Upper lobe of left lung (tissue), 6 donors: ENCODE results near the gene SZT2. TPM values are rescaled to one million over a fixed set of nuclear protein-coding genes. Genes with fewer than 3 reads are reported as not detected.

Source experiments
- ATAC-seq, 2 donors: fragments of 200-7000 bp; cut with Tn5 transposase; one replicate each; pipeline ENCODE4 v1.9.1; 2022; ENCODE audit warnings: mild to moderate bottlenecking in 2 of 2, moderate library complexity in 2 of 2; ENCODE audit not compliant: low FRiP score in 2 of 2
- DNase-seq, 2 donors: peaks; one replicate each; pipeline ENCODE4 v3.0.0-alpha.2; 2019 to 2020
- H3K27ac ChIP-seq, 4 donors: fragments of 200-600 bp; sonication (generic); one replicate each; pipeline ENCODE4 v1.5.1; 2016 to 2019
- H3K27me3 ChIP-seq, 4 donors: fragments of 200-600 bp; sonication (generic); one replicate each; pipeline ENCODE4 v1.5.1; 2017 to 2019
- H3K36me3 ChIP-seq, 4 donors: fragments of 200-600 bp; sonication (generic); one replicate each; pipeline ENCODE4 v1.5.1; 2016 to 2019
- H3K4me1 ChIP-seq, 4 donors: fragments of 200-600 bp; sonication (generic); one replicate each; pipeline ENCODE4 v1.5.1; 2018 to 2019
- H3K4me3 ChIP-seq, 4 donors: fragments of 200-600 bp; sonication (generic); one replicate each; pipeline ENCODE4 v1.5.1; 2017 to 2019; ENCODE audit warnings: mild to moderate bottlenecking in 2 of 4, moderate library complexity in 1 of 4
- H3K9me3 ChIP-seq, 4 donors: fragments of 200-600 bp; sonication (generic); one replicate each; pipeline ENCODE4 v1.5.1; 2018 to 2019
- CTCF ChIP-seq, 6 experiments: fragments of 450-650 bp in 4 of 6; fragments of 200-600 bp in 2 of 6; sonication (generic) in 2 of 6; IDR thresholded peaks; one replicate each; pipeline ENCODE4 v1.5.1; 2016 to 2019; ENCODE audit warnings: antibody characterized with exemption in 6 of 6
- EP300 ChIP-seq, 4 donors: sonication (generic); formaldehyde crosslinking; IDR thresholded peaks; one replicate each; pipeline ENCODE4 v1.5.1; 2017; ENCODE audit warnings: antibody characterized with exemption in 4 of 4, control low read depth in 2 of 4
- POLR2A ChIP-seq, 4 donors: fragments of 450-650 bp; IDR thresholded peaks; one replicate each; pipeline ENCODE4 v1.5.1; 2016 to 2017; ENCODE audit warnings: antibody characterized with exemption in 4 of 4, mild to moderate bottlenecking in 2 of 4
- POLR2AphosphoS5 ChIP-seq, 2 donors: sonication (generic); formaldehyde crosslinking; IDR thresholded peaks; one replicate each; pipeline ENCODE4 v1.5.1; 2017; ENCODE audit warnings: antibody characterized with exemption in 2 of 2
- WGBS, 2 donors: methylation state at CpG; one replicate each; pipeline ENCODE4 v1.1.5; 2017 to 2018; 5-methylcytosine and 5-hydroxymethylcytosine counted together
- total RNA-seq, 6 donors: library from RNA; depleted of rRNA in 4 of 6; stranded (reverse); fragments of >200 nt in 4 of 6; gene quantifications; one replicate each; pipeline versions ENCODE4 v1.1.0 to v1.2.1, GENCODE V29; 2016 to 2021
- donor health status: DM: no; HTN: no; CAD: no; lungs with moderate emphysema.
- donor health status: DM: no; HTN: yes; CAD: no; lungs with severe emphysema.

The SZT2 gene
- total RNA-seq: 100 to 1,000 TPM in 1 of 6 donors, 10 to 100 TPM in 5; 33.3 to 184 (median 57.0) TPM

GRCh38 chr1:43389326-43390313 is at the start of gene SZT2, which contains the start of gene MED8:
Gene SZT2, plus strand, starts transcription at chr1:43389899. Its CDS starts 70 bp downstream, at chr1:43389969.
Gene MED8, minus strand, starts transcription at chr1:43389800. Its CDS starts 36 bp downstream, at chr1:43389764.
- ATAC-seq (peak; percentile 97 to 99), DNase-seq (peak; percentile 94 to 97)
- Histone ChIP-seq H3K36me3 (peaks cover 12 to 33% (median 25%) of the 10 kb centered on the region in 4 donors), H3K27me3 (no peaks in the 10 kb centered on the region), H3K9me3 (no peaks in the 10 kb centered on the region), H3K4me1 (peaks cover 22 to 31% (median 26%) of the 10 kb centered on the region in 4 donors), H3K4me3 (peak within 1 kb of the TSS; percentile 77 to 89 (median 86)), H3K27ac (peak within 1 kb of the TSS; percentile 84 to 95 (median 90))
- peak; percentile 92 to 94 for TF ChIP-seq POLR2AphosphoS5 (IDR thresholded peaks at IDR 0.05)
- TF ChIP-seq EP300 (IDR thresholded peaks at IDR 0.05): no peak
- no peak for TF ChIP-seq CTCF (IDR thresholded peaks at IDR 0.05)
- peak; percentile 37 to 91 (median 66) for TF ChIP-seq POLR2A (IDR thresholded peaks at IDR 0.05)
- 0% methylated on average over 39 to 57 of the region's 65 CpGs for WGBS, 2 donors

- no peak for ATAC-seq
- WGBS, 2 donors: 73 to 76% methylated on average over 1 of the region's 1 CpG
- peaks cover 0 to 13% (median 8%) of the 10 kb centered on the region in 4 donors for H3K4me1 ChIP-seq
- H3K36me3 ChIP-seq: no peaks in the 10 kb centered on the region
- H3K4me3 ChIP-seq: no peak overlapping the region
- H3K9me3 ChIP-seq: no peaks in the 10 kb centered on the region
- DNase-seq: no peak
- no peak overlapping the region for H3K27ac ChIP-seq
- H3K27me3 ChIP-seq: no peaks in the 10 kb centered on the region
- no peak for TF ChIP-seq POLR2AphosphoS5 (IDR thresholded peaks at IDR 0.05)
- TF ChIP-seq POLR2A (IDR thresholded peaks at IDR 0.05): no peak
- no peak for TF ChIP-seq EP300 (IDR thresholded peaks at IDR 0.05)
- no peak for TF ChIP-seq CTCF (IDR thresholded peaks at IDR 0.05)
Observed at GRCh38 chr1:43340559-43340958, 49.1 kb upstream of the SZT2 start.

DNA sequence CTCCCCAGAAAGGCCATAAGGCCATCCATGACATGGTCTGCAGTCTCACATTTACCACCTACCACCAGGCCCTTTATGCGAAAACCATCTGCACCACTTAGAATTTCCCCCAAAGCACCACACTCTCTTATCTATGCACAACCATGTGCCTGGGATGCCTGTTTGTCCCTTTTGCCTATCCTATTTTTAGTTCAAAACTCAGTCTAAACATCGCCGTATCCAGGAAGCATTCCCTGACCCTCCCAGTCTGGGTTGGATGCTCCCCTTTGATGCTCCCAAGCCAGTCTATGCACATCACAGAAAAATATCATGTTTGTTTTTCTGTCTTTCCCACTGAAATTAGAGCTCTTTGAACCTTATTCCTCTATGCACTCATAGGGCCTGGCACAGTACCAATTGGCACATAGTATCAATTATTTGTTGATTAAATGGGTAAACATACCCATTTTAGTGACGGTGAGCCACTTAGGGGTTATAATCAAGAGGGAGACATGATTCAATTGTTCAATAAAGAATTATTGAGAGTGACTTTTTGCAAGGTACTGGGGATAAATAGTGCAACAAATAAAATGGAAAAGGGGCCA is 45.3 kb upstream of the SZT2 start:
- H3K4me3 ChIP-seq: no peak overlapping the region
- ATAC-seq: no peak
- DNase-seq: no peak
- H3K36me3 ChIP-seq: no peaks in the 10 kb centered on the region
- TF ChIP-seq POLR2A (IDR thresholded peaks at IDR 0.05) (no peak), CTCF (IDR thresholded peaks at IDR 0.05) (no peak), POLR2AphosphoS5 (IDR thresholded peaks at IDR 0.05) (no peak), EP300 (IDR thresholded peaks at IDR 0.05) (no peak)
- no peak overlapping the region for H3K27ac ChIP-seq
- H3K27me3 ChIP-seq: no peaks in the 10 kb centered on the region
- H3K9me3 ChIP-seq: no peaks in the 10 kb centered on the region
- H3K4me1 ChIP-seq: peaks cover 2 to 23% (median 11%) of the 10 kb centered on the region in 4 donors
- WGBS, 2 donors: 61 to 62% methylated on average over 4 of the region's 4 CpGs

- no peaks in the 10 kb centered on the region for H3K27me3 ChIP-seq
- no peak overlapping the region for H3K4me3 ChIP-seq
- no peak for DNase-seq
- no peak for ATAC-seq
- TF ChIP-seq POLR2AphosphoS5 (IDR thresholded peaks at IDR 0.05): no peak
- TF ChIP-seq POLR2A (IDR thresholded peaks at IDR 0.05): no peak
- no peak for TF ChIP-seq EP300 (IDR thresholded peaks at IDR 0.05)
- no peak for TF ChIP-seq CTCF (IDR thresholded peaks at IDR 0.05)
- H3K27ac ChIP-seq: no peak overlapping the region
- H3K9me3 ChIP-seq: no peaks in the 10 kb centered on the region
- WGBS, 2 donors: 53 to 64% methylated on average over 3 of the region's 3 CpGs
- no peaks in the 10 kb centered on the region for H3K36me3 ChIP-seq
- H3K4me1 ChIP-seq: peaks cover 7 to 30% (median 14%) of the 10 kb centered on the region in 4 donors
Observed at GRCh38 chr1:43345120-43345519, 44.6 kb upstream of the SZT2 start.
